ENCODE results near the gene OAS1. TPM values are rescaled to one million over a fixed set of nuclear protein-coding genes. Genes with fewer than 3 reads are reported as not detected.

Gene OAS1
- total RNA-seq = 13.5 and 21.4 TPM in 2 replicates

GRCh38 chr12:112906712-112907414, at the start of gene OAS1:
TSS of gene OAS1 (plus strand) at chr12:112906962. CDS start at chr12:112907040, 78 bp downstream.
- peak; percentile 85 to 89 for DNase-seq (ENCODE audit: low read depth in 2 of 2)

GRCh38 chr12:112859291-112859690, 47.5 kb upstream of the OAS1 start:
- DNase-seq (ENCODE audit: low read depth in 2 of 2) = no peak

- DNase-seq (ENCODE audit: low read depth in 2 of 2) = no peak
Observed at GRCh38 chr12:112860181-112860580, 46.6 kb upstream of the OAS1 start.

GRCh38 chr12:112861284-112861683, 45.5 kb upstream of the OAS1 start:
- no peak for DNase-seq (ENCODE audit: low read depth in 2 of 2)

- DNase-seq (ENCODE audit: low read depth in 2 of 2) = no peak
Observed at GRCh38 chr12:112862636-112863290, 44.0 kb upstream of the OAS1 start.

GRCh38 chr12:112868459-112869041, 38.2 kb upstream of the OAS1 start:
- DNase-seq (ENCODE audit: low read depth in 2 of 2) = peak in 1 of 2 donors; percentile 6

- no peak for DNase-seq (ENCODE audit: low read depth in 2 of 2)
Observed at GRCh38 chr12:112869091-112869490, 37.7 kb upstream of the OAS1 start.

GRCh38 chr12:112869778-112870177, 37.0 kb upstream of the OAS1 start:
- no peak for DNase-seq (ENCODE audit: low read depth in 2 of 2)

- no peak for DNase-seq (ENCODE audit: low read depth in 2 of 2)
Observed at GRCh38 chr12:112870267-112870980, 36.3 kb upstream of the OAS1 start.

- no peak for DNase-seq (ENCODE audit: low read depth in 2 of 2)
Observed at GRCh38 chr12:112875608-112876007, 31.2 kb upstream of the OAS1 start.

GRCh38 chr12:112876506-112876905, 30.3 kb upstream of the OAS1 start:
- no peak for DNase-seq (ENCODE audit: low read depth in 2 of 2)

GRCh38 chr12:112877006-112877405, 29.8 kb upstream of the OAS1 start:
- no peak for DNase-seq (ENCODE audit: low read depth in 2 of 2)

GRCh38 chr12:112878488-112878887, 28.3 kb upstream of the OAS1 start:
- no peak for DNase-seq (ENCODE audit: low read depth in 2 of 2)

GRCh38 chr12:112879191-112879705, 27.5 kb upstream of the OAS1 start:
- DNase-seq (ENCODE audit: low read depth in 2 of 2) = no peak

GRCh38 chr12:112881602-112882001, 25.2 kb upstream of the OAS1 start:
- no peak for DNase-seq (ENCODE audit: low read depth in 2 of 2)

- DNase-seq (ENCODE audit: low read depth in 2 of 2) = no peak
Observed at GRCh38 chr12:112885236-112885635, 21.5 kb upstream of the OAS1 start.

- no peak for DNase-seq (ENCODE audit: low read depth in 2 of 2)
Observed at GRCh38 chr12:112887550-112887949, 19.2 kb upstream of the OAS1 start.

- peak; percentile 21 to 86 for DNase-seq (ENCODE audit: low read depth in 2 of 2)
Observed at GRCh38 chr12:112891093-112892024, 15.4 kb upstream of the OAS1 start.

GRCh38 chr12:112892856-112893255, 13.9 kb upstream of the OAS1 start:
- peak in 1 of 2 donors; percentile 32 for DNase-seq (ENCODE audit: low read depth in 2 of 2)

GRCh38 chr12:112894128-112894527, 12.6 kb upstream of the OAS1 start:
- DNase-seq (ENCODE audit: low read depth in 2 of 2) = no peak

- DNase-seq (ENCODE audit: low read depth in 2 of 2) = no peak
Observed at GRCh38 chr12:112898380-112898779, 8.4 kb upstream of the OAS1 start.

Data from lung microvascular endothelial cell (primary cell).